Endometrial microvascular endothelial cells (primary cell): ENCODE results near the gene WASF3. TPM values are rescaled to one million over a fixed set of nuclear protein-coding genes. Genes with fewer than 3 reads are reported as not detected.

ENCODE experiments used
- in situ Hi-C: cut with HindIII; loops from 2 replicates; pipeline ENCODE4 v1.10.0; 2017; ENCODE audit warnings: low sequenced_read_pairs, low pct_unique_long_range_greater_than_20kb; ENCODE audit errors: inconsistent ontology term
- total RNA-seq: library from RNA; depleted of rRNA; stranded (reverse); fragments of >200 nt; gene quantifications from one replicate; pipeline ENCODE4 v1.2.3, GENCODE V29; 2015; ENCODE audit errors: inconsistent ontology term

The WASF3 gene
- 1.1 TPM for total RNA-seq

GRCh38 chr13:26557393-26558073 lies at the start of gene WASF3:
TSS of gene WASF3 (plus strand) at chr13:26557683. CDS start at chr13:26642271, 84,588 bp downstream.
- in situ Hi-C loops = no loop called here

- in situ Hi-C loops = no loop called here
Observed at GRCh38 chr13:26508885-26509284, 48.6 kb upstream of the WASF3 start.

- in situ Hi-C loops = no loop called here
Observed at GRCh38 chr13:26509491-26509890, 48.0 kb upstream of the WASF3 start.

- in situ Hi-C loops = no loop called here
Observed at GRCh38 chr13:26513931-26514330, 43.6 kb upstream of the WASF3 start.

- in situ Hi-C loops = no loop called here
Observed at GRCh38 chr13:26515721-26516120, 41.8 kb upstream of the WASF3 start.

GRCh38 chr13:26517936-26518335 lies 39.5 kb upstream of the WASF3 start:
- in situ Hi-C loops = no loop called here

- in situ Hi-C loops = no loop called here
Observed at GRCh38 chr13:26518451-26518959, 39.0 kb upstream of the WASF3 start.

GRCh38 chr13:26522571-26522970 lies 34.9 kb upstream of the WASF3 start:
- in situ Hi-C loops = no loop called here

GRCh38 chr13:26523007-26523406 lies 34.5 kb upstream of the WASF3 start:
- in situ Hi-C loops = no loop called here

- in situ Hi-C loops = no loop called here
Observed at GRCh38 chr13:26525528-26525927, 32.0 kb upstream of the WASF3 start.

GRCh38 chr13:26526702-26527216 lies 30.7 kb upstream of the WASF3 start:
- in situ Hi-C loops = no loop called here

- in situ Hi-C loops = no loop called here
Observed at GRCh38 chr13:26528527-26528926, 29.0 kb upstream of the WASF3 start.

- in situ Hi-C loops = no loop called here
Observed at GRCh38 chr13:26529441-26529840, 28.0 kb upstream of the WASF3 start.

GRCh38 chr13:26531742-26532141 lies 25.7 kb upstream of the WASF3 start:
- in situ Hi-C loops = no loop called here

- in situ Hi-C loops = no loop called here
Observed at GRCh38 chr13:26534036-26534726, 23.3 kb upstream of the WASF3 start.

- in situ Hi-C loops = no loop called here
Observed at GRCh38 chr13:26538363-26539317, 18.8 kb upstream of the WASF3 start.

- in situ Hi-C loops = no loop called here
Observed at GRCh38 chr13:26539738-26540292, 17.7 kb upstream of the WASF3 start.

GRCh38 chr13:26540334-26540733 lies 17.1 kb upstream of the WASF3 start:
- in situ Hi-C loops = no loop called here

GRCh38 chr13:26541041-26541440 lies 16.4 kb upstream of the WASF3 start:
- in situ Hi-C loops = no loop called here
